T-helper 9 cell (primary cell): ENCODE data around the gene MYO10.

Source experiments
- DNase-seq: peaks from one replicate; pipeline ENCODE4 v3.0.0-alpha.2; 2020

The MYO10 gene

DNA sequence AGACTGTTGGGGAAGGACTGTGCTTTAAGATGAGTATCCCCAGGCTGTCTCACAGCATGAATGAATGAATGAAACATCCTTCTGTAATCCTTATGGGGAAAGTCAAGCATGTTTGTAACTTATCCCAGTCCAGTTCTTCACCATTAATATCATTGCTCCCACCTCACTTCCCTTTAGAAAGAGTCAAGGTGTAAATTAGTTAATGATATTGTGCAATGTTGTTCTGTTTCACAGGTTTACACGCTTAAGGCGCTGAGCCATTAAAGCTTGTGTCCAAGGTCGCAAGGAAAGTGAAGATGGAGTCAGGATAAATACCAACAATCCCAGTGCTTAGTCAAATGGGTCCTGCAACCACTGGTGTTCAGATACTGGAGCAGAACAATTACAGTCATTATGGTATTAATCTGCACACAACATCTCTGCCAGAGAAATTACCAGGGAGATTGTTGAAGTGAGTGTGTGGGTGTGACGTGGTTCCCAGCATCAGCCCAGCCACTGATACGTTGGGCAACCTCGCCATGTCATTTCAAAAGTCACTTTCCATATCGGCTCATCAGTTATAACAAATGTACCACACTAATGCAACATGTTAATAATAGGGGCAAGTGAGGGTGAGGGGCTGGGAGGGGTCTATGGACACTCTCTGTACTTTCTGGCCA is 1.5 kb upstream of the MYO10 start:
- no peak for DNase-seq

DNA sequence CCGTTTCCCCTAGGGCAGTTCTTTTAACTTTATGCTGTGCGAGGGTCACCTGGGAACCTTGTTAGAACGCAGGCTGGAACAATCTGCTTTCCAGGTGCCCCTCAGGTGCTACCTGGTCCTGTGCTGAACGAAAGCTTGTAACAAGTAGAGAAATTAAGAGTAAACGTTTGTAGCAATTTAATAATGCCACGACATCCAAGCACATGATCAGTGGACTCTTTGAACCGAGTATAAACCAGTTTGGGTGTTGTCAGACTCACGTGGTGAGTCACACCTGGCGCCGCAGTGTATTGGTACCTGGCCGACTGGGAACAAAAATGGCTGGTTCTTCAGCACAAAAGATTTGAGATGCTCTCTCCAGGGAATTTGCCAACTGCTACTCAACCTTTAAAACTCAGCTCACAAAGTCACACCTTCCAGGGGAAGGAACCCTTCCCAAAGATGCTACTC is 926 bp upstream of the MYO10 start:
- no peak for DNase-seq

DNA sequence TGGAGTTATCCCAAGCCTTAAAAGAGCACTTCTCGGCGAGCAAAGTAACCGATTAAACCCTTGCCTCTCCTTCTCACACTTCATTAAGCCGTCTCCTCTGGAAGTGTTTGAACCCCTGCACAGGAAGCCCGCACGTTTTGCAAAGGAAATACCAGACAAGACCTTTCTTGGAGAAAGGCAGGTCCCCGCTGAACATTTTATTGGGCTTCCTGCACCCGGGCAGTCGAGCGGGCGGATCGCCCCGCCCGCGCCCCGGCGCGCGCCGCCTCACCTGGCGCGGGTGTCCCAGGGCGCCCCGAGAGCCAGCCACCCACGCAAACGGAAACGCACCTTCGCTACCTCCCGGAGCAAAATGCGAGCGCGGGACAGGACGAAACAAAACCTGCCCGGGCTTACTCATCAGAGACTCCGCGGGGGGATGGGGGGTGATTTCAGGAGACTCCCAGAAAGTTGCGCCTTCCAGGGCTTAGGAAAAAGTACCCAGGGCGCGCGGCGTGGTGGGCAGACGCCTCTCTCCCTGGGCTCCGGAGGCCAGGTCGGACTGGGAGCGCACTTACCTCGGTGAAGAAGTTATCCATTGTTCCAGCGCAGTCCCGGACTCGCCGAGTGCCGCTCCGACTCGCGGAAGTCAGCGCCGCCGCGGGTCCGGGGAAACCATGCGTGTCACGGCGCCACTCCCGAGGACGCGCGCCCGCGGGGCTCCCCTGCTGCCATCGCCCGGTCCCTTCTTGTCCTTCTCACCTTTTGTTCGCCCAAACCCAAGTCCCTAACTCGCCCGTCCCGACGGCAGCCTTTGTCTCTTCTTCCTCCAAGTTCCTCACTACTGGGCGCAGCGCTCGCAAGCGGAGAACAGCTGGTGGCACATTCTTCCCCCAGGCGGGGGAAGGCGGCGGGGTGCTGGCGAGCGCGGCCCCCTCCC is 598 bp downstream of the MYO10 start:
- DNase-seq = no peak

DNA sequence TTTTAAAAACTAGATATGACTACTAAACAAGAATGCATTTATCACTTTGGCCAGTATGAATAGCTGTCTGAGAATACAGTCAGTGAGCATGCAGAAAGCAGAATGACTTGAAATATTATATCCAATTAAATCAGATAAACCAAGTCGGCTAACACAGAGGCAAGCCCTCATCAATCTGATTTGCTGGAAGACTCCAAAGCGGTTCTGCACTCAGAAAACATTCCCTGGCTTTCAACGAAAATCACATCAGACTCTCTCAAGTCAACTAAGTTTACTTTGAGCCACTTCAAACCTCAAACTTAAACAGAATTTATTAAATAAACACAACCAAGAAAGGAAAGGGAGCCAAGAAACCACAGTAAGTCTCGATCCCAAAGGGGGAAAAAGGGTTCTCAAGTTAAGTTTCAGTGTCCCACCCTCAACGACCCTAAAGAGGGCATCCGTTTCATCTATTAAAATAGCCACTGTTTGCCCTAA is 1.4 kb downstream of the MYO10 start:
- no peak for DNase-seq

DNA sequence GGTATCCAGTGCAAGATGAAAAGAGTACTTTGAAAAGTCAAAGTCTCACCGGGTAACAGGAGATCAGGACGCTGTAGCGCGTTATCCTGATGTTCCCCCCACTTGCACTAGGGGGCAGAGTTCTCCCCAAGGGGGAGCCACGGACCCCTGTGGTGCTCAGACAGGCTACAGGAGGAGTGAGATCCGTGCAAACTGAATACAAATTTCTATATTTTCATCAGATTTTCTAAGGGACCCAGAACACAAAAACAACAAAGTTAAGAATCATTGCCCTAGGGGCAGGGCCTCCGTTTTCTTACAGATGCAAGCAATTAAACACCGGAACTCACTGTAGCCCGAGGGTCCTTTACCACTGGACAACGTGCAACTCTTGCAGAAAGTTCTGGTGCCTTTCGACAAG is 2.0 kb downstream of the MYO10 start:
- DNase-seq = no peak

DNA sequence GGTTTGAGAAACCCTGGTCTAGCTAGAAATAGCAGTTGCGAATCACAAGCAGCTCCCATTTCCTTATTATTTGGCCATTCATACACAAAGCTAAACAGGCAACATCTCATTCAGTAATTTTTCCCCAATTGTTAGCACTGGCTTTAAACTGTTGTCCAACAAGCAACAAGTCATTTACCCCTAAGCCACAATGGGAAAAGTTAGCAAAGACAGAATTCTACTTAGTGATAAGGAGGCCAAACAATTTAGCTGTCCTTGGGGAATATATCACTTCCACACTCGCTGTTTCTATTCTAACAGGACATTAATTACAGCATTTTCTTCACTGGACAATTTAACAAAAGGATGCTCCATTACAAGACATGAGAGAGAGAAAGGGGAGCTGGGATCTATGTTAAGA is 2.8 kb downstream of the MYO10 start:
- no peak for DNase-seq

DNA sequence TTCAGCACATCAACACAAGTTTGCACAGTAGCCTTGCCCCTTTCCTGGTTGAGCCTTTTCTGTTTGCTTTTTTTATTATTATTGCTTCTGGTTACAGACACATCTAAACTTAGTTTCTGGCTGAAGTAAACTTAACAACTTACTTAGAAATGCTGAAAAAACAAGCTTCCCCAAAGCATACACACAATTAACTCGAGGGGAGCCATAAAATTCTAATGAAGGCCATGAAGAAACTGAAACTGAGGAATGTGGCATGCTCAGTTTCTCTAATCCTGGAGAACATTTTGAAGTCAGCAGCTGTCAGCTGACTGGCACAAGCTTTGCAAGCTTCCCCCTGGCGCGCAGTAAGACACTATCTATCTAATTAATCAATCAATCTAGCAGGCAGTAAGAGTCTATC is 3.7 kb downstream of the MYO10 start:
- no peak for DNase-seq

DNA sequence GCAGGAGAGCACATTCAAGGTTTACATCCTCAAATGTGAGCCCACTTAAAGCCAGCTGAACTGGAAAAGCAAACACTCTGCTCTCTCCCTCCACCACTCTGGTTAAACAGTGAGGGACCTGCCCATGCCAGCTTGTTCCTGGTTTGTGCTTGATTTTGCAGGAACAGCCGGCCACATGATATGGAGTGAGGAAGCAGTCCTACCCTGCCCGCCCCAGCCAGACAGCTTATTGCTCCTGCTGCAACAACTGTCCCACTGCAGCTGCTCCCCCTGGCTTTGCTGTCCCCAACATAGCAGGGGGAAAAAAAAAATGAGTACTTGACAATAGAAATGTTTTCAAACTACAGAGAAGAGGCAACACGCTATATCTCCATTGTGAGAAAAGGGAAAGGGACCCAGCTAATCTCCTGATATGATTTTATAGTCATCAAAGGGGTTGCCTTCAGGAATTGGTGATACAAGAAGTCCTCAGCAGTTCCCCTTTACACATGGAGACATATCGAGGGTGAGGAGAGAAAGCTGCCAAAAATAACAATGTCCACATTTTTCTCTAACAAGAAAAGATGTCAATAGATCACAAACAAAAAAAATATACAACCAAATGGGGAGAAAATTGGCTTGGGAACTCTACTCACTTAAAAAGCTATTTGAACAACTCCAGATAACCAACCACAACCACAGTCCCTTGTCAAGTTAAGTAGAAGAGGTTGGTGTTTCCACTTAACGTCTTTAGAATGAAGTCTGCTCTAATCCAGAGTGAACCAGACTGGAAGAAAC is 4.6 kb downstream of the MYO10 start:
- no peak for DNase-seq

DNA sequence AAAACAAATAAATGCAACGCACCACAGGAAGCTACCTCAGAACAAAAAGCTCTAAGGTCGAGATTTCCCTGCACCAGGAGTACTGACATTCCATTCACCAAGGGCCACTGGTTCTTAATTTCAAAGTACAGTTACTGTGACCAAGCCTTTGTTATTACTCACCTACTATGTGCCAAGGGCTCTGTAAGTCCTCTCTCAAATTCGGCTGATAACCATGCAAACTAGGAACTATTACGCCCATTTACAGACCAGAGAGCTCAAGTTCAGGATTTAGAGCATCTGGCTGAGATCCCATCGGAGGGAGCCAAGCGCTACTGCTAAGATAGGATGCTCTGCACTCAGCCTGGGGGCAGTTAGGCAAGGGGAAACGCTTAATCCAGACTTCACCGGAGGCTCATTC is 5.6 kb downstream of the MYO10 start:
- no peak for DNase-seq

DNA sequence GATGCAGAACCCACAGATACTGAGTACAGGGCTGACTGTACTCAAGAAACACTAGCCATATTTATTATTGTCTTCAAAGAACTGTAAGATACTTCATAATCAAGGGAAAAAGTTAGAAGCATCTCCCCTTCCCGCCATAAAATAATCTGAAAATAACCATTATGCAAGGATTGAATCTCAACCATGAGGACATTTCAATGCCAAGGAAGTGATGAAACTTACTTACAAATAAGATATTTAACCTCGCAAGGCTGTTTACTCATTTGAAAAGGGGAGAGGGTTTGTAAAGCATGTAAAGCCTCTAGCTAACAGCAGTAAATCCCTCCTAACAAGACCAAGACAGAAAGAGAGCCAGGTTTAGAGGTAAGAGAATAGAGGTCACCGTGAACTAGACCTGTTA is 6.3 kb downstream of the MYO10 start:
- no peak for DNase-seq

DNA sequence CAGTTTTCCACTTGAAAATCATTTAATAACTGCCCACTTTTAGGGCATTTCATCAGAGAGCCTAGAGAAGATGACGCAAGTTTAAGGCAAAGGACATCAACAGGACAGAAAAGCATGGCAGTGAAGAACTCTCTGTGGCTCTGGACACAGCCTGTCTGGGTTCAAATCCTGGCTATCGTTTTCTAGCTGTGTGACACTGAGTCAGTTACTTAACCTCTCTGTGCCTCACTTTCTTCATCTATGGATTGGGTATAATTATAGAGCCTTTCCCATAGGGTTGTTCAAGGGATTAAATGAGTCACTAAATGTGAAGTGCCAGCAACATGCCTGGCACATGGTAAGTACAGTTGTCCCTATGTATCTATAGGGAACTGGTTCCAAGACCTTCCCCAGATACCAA is 6.7 kb downstream of the MYO10 start:
- DNase-seq = no peak

DNA sequence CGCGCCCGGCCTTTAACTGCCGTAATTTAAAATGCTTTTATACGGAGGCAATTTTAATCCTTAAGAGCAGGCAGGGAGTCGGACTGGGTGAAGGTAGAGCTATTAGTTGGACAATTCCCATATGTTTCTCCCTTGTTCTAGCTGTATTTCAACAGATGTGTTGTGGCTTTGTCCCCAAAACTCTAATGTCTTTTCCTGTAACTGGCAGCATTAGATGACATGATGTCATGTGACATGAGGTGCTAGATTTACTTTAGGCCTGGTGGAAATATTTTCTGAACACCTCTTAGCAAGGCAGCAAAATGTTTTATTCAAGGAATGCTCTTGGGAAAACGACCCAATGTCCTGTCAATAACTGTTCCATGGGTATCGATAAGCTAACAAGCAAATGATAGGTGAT is 8.5 kb downstream of the MYO10 start:
- DNase-seq = no peak

DNA sequence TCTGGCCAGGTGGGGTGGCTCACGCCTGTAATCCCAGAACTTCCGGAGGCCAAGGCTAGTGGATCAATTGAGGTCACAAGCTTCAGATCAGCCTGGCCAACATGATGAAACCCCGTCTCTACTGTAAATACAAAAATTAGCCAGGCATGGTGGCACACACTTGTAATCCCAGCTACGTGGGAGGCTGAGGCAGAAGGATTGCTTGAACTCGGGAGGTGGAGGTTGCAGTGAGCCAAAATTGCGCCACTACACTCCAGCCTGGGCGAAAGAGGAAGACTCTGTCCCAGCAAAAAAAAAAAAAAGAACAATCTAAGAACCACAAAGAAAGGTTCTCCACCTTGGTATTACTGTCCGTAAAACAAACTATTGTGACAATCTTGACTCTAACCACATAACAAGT is 9.7 kb downstream of the MYO10 start:
- DNase-seq = no peak

DNA sequence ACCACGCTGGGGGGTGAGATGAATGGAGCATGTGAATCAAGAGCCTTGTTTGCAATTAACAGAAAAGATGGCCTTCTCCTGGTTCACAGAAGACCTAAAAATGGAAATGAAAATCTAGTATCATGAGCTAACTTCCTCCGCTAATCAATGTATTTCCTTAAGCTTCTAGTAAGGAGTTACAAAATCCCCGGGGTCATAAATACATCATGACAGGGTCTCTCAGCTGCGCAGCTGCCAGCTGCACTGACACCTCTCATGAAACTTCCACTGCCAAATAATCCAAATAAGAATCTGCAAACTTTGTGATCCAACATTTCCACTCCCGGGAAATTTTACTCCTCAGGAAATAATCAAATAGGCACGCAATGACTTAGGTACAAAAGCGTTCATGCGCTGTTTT is 11.9 kb downstream of the MYO10 start:
- DNase-seq = no peak

DNA sequence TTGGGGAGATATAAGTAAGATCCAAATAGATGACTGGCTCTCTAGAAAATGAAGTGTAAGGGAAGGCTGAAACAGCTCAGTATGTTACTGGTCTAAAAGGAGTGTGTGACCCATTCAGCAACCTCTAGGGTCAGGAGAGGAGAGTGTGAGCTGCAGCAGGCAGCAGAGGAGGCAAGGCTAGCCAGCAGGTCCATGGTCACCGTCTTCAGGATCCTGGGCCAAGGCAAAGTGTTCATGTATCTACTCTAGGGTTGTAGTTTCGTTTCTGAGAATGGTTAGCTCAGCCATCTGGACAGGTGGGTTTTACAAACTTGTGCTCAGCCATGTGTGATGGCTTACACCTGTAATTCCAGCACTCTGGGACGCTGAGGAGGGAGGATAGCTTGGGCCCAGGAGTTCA is 13.7 kb downstream of the MYO10 start:
- DNase-seq = no peak

DNA sequence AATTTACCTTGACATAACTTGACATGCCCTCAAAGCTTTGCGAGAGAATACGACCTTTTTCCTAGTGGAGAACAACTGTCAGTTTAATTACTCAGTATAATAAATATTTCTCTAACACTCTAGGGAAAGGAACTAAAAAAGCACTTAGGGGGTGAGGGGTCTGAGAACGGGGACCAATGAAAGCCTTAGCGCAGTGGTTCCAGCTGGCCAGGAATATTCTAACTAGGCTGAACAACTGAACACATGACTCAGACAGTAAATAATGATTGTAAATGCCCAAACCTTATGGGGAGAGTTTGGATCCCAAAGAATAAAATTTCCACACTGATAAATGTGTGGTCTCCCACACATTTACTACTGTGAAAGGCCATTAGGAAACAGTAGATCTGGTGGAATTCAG is 14.9 kb downstream of the MYO10 start:
- DNase-seq = no peak

DNA sequence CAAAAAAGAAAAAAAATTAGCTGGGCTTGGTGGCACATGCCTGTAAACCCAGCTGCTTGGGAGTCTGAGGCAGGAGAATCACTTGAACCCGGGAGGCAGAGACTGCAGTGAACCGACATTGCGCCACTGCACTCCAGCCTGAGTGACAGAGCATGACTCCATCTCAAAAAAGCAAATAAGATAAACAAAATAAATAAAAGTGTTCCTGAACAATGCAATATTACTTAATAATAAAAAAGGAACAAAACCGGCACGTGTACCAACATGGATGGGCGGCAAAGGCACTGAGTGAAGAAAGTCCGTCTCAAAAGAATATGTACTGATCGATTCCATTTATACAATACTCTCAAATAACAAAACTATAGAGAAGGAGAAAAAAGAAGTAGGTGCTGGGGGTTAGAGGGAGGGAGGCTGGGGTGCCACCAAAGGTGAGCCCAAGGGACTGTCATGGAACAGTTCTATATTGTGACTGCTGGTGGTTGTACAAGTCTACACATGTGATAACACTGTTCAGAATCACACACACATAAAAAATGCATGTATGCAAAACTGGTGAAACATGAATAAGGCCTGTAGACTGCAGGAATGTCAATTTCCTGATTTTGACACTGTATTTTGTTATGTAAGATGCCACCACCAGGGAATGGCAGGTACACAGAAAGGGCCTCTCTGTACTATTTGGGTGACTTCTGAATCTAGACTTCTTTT is 15.8 kb downstream of the MYO10 start:
- no peak for DNase-seq

DNA sequence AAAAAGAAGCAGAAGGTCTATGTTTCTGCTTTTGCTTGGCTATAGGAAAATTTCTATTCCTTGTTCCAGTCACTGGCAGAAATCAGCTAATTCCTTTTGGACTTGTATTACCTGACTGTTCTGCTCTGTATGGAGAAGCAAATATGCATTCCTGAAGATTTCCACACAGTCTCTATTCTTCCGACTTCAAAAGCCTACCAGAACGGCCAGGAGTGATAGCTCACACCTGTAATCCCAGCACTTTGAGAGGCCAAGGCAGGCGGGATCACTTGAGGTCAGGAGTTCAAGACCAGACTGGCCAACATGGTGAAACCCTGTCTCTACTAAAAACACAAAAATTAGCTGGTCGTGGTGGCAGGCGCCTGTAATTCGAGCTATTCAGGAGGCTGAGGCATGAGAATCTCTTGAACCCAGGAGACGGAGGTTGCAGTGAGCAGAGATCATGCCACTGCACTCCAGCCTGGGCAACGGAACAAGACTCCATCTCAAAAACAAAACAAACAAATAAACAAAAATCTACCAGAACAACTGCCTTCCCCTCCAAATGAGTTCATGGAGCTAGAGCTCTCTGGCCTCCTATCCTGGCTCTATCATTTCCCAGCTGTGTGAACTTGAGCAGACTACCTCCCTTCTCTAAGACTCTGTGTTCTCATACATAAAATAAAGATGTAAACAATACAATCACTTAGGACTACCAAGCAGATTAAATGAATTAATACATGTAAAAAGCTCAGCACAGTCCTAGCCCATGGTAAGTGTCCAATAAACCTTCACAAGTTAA is 17.0 kb downstream of the MYO10 start:
- DNase-seq = no peak

DNA sequence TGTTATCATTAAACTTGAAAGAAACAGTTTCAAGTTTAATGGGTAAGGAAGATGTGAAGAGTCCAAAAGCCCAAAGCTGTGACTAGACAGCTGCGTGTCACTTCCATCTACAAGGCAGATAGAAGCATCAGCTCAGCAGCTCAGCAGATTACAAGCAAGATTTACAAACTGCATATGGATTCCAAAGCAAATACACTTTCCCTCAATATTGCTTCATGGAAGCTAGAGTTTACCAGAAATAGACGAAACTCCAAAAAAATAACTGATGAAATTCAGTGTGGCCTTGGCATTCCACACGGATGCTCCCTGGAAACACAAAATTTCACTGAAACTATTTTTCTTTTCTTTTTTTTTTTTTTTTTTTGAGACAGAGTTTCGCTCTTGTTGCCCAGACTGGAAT is 17.9 kb downstream of the MYO10 start:
- DNase-seq = no peak

DNA sequence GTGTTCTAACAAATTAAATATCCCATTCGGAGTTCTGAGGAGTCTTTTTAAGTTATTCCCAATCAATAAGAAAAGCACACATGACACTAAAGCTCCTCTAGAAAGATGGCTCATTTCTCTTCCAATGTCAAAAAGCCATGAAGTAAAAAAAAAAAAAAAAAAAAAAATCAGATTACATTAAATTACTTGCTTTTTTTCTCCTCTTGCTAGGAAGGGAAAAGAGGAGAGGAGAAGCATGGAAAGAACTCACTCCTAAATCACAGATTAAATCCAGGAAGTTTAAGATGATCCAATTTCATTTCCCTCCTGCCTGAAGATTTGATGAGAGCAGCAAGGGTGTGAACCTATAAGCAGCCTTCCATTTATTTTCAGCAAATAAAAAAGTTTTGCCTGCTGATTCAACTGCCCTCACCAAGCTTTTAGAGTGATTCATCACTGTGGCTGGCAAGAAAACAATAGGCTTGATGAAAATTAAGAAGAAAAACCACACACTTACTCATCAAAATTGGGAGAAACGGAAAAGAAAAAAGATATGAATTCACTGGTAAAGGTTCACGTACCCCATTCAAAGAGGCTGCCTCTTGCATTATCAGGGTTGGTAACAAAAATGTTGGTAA is 19.7 kb downstream of the MYO10 start:
- no peak for DNase-seq

DNA sequence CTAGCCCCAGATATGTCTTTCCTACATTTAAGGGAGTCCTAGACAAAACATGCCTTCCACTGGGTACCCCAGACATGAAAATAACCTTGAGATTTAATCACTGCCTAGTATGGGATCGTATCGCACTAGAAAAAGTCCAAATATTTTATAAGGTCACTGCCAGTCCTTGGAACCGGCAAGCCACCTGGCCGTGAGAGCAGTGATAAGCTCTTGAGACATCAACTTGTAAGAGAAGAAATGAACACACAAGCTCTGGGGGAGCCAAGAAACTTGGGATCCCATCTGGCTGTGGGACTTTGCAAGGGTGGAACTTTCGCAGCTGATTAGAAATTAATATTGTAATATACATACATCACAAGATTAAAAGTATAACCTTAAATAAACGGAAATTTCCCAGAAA is 21.5 kb downstream of the MYO10 start:
- no peak for DNase-seq

DNA sequence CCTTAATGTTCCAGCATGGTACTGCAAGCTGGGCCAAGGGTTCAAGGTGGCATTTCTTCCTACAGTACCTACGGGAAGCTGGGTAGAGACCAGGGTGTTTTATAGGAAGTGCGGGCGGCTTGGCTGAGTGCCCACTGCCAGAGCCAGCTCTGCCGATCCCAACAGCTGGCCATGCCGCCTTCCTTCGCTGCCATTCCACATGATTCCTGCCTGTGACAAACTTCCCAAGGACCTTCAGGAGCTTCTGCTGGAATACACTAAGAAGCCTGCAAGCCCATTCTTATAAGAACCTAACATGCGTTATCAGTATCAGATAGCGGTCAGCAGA is 22.0 kb downstream of the MYO10 start:
- DNase-seq = no peak
